Right cardiac atrium (tissue), 5 donors: ENCODE data around the gene THRB. TPM values are rescaled to one million over a fixed set of nuclear protein-coding genes. Genes with fewer than 3 reads are reported as not detected.

Experiments
- ATAC-seq, 2 donors: fragments of 200-7000 bp; cut with Tn5 transposase; one replicate each; pipeline versions ENCODE4 v1.8.0 to v1.9.1; 2020; ENCODE audit warnings: moderate library complexity in 2 of 2, mild to moderate bottlenecking in 1 of 2
- DNase-seq, 3 donors: peaks; one replicate each; pipeline ENCODE4 v3.0.0-alpha.2; 2020
- H3K27ac ChIP-seq: one replicate; pipeline ENCODE4 v1.5.1; 2013; ENCODE audit warnings: mild to moderate bottlenecking, low read length, control low read depth, moderate library complexity
- H3K27me3 ChIP-seq: one replicate; pipeline ENCODE4 v1.6.1; 2013; ENCODE audit not compliant: control insufficient read depth, insufficient read depth
- H3K4me1 ChIP-seq: one replicate; pipeline ENCODE4 v1.6.1; 2013; ENCODE audit warnings: low read length; ENCODE audit not compliant: control insufficient read depth, insufficient read depth
- H3K4me3 ChIP-seq: one replicate; pipeline ENCODE4 v1.5.1; 2013; ENCODE audit warnings: low read length, control low read depth
- H3K9me3 ChIP-seq: one replicate; pipeline ENCODE4 v1.6.1; 2013; ENCODE audit warnings: low read length; ENCODE audit not compliant: control insufficient read depth
- WGBS: extraction: QIAGEN DNeasy Blood & Tissue Kit; methylation state at CpG from one replicate; pipeline ENCODE4 v1.1.7; 2013; 5-methylcytosine and 5-hydroxymethylcytosine counted together
- intact Hi-C, 4 donors: fragments of 100-400 bp; cut with DNase I; formaldehyde crosslinking; loops; one replicate each; pipeline versions ENCODE4 v1.11.0 to v1.14.0; 2022 to 2023
- polyA plus RNA-seq: library from polyadenylated mRNA; stranded (reverse); fragments of 200-250 nt; gene quantifications from one replicate; pipeline ENCODE4 v1.2.3, GENCODE V29; 2013
- total RNA-seq, 4 donors: library from RNA; stranded (reverse); fragmentation: NEBNext Ultra II Directional; extraction: Animal tissue kit (Norgen Biotek cat#: 25700); gene quantifications; one replicate each; pipeline ENCODE4 v1.2.1, GENCODE V29; 2021
- donor health status: healthy with polysubstance abuse.
- donor health status: DM: no; HTN: yes; CAD: no.
- donor health status: DM: no; HTN: no; CAD: no.
- donor health status: DM: no; HTN: yes; CAD: no; lungs with severe emphysema.
- donor health status: DM: yes; HTN: yes; CAD: no.

Gene THRB
- total and polyA plus RNA-seq, 5 donors: 5.3 to 25.0 (median 18.5) TPM

DNA sequence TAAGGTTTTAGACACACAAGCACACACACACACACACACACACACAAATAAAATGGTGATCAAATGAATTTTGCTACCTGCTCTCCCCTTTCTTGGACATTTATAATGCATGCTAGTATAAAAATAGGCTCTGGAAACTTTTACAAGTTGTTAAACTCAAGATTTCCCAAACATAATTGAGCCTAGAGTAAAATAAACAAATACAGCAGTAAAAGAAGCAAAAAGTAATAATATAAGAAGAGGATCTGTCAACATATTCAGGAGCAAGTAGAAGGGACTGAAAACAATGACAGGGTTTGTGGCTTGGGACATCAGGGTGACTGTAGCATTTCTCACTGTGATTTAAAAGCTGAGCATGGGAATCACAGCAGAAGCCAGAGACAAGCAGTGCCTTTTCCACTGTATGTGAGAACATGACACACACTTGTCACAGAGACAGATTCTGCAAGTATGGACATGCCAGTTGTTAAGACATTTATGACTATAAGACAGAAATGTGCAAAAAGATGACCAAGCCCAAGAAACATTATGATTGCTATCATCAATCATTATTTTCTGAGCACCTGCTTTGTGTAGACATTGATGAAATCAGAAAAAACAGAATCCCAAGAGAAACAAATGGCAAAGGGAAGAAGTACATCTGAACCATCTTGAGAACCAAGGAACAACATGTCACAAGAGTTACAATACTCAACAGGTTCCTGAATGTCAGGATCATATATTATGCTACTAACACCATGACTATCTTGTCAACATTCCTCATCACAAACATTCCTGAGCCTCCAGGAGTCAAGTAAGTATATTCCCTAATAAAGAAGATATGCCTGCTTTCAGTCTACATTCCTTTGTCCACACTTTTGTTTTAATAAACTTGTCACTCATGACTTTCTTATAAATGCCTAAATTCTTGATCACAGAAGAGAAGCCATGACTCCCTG lies 7.1 kb downstream of the THRB start:
- DNase-seq (no peak), ATAC-seq (no peak)
- no peak overlapping the region for H3K4me3 ChIP-seq
- intact Hi-C loops: no loop called here
- H3K27ac ChIP-seq: no peak overlapping the region
- no peaks in the 10 kb centered on the region for H3K27me3 ChIP-seq
- H3K9me3 ChIP-seq: no peaks in the 10 kb centered on the region
- peaks cover 4% of the 10 kb centered on the region for H3K4me1 ChIP-seq

DNA sequence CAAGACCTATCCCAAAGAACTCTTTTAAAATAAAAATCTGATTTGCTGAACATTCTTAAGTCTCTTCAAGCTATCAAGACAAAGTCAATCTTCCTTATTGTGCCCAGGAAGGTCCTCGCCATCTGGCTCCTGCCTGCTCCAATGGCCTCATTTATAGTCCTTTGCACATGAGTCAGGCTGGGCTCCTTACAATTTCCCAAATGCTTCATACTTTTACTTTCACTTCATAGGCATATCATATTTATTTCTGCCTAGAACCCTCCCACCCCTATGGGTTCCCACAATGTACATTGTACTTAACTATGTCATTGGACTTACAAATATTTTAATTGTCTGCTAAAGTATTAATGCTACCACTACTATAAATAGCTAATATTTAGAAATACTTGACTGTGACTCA lies 9.1 kb downstream of the THRB start:
- intact Hi-C loops: no loop called here
- no peaks in the 10 kb centered on the region for H3K27me3 ChIP-seq
- no peak for DNase-seq
- H3K27ac ChIP-seq: no peak overlapping the region
- no peak for ATAC-seq
- peaks cover 4% of the 10 kb centered on the region for H3K4me1 ChIP-seq
- H3K9me3 ChIP-seq: no peaks in the 10 kb centered on the region
- H3K4me3 ChIP-seq: no peak overlapping the region
- WGBS: 97% methylated on average over 1 of the region's 1 CpG

DNA sequence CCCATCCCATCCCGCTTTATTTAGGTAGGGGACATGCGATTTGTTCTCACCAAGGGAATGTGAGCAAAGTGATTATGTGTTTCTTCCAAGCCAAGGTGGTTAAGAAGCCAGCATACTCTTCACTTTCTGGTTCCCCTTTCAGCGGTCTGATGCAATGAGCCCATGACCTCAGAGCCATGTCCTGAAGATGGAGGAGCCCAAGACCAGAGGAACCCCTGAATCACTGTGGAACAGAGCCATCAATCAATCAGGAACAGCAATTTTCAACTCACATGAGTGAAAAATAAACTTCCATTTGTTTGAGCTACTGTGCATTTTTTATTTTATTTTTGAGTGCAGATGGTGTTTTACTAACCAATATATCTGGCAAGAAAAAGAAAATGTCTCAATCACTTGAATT lies 10.8 kb downstream of the THRB start:
- peaks cover 4% of the 10 kb centered on the region for H3K4me1 ChIP-seq

GRCh38 chr3:24482096-24482705 lies 12.4 kb downstream of the THRB start:
- ATAC-seq (no peak), DNase-seq (no peak)
- H3K9me3 ChIP-seq: no peaks in the 10 kb centered on the region
- no peak overlapping the region for H3K4me3 ChIP-seq
- H3K27ac ChIP-seq: no peak overlapping the region
- H3K4me1 ChIP-seq: peaks cover 8% of the 10 kb centered on the region
- H3K27me3 ChIP-seq: no peaks in the 10 kb centered on the region
- 87% methylated on average over 3 of the region's 3 CpGs for WGBS
- intact Hi-C loops: no loop called here

More for the DNA sequence above, 10.8 kb downstream of the THRB start:
- intact Hi-C loops: no loop called here
- DNase-seq (peak in 1 of 3 donors; percentile 28), ATAC-seq (no peak)
- no peaks in the 10 kb centered on the region for H3K9me3 ChIP-seq
- H3K27ac ChIP-seq: no peak overlapping the region
- WGBS: 88% methylated on average over 3 of the region's 3 CpGs
- no peaks in the 10 kb centered on the region for H3K27me3 ChIP-seq
- no peak overlapping the region for H3K4me3 ChIP-seq

DNA sequence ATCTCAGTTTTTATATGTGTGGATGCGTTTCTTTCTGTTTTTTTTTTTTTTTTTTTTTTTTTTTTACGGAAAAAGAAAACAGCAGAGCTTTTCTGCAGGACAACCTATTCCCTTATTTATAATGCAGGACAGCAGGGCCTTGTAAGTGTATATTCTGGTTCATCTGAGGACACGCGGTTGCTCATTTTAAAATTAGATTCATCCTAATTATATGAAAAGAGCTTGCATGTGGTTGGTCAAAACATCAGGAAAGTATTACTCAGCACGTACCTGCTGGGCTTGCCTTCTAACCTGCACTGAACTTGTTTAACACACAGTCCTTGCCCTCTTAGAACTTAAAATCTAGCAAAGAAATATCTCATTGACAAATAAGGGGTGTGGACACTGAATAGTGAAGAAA lies 13.5 kb downstream of the THRB start:
- DNase-seq: no peak
- 89% methylated on average over 5 of the region's 5 CpGs for WGBS
- no peaks in the 10 kb centered on the region for H3K27me3 ChIP-seq
- intact Hi-C loops: no loop called here
- H3K9me3 ChIP-seq: no peaks in the 10 kb centered on the region
- no peak overlapping the region for H3K4me3 ChIP-seq
- ATAC-seq: no peak
- no peak overlapping the region for H3K27ac ChIP-seq
- H3K4me1 ChIP-seq: peaks cover 8% of the 10 kb centered on the region

DNA sequence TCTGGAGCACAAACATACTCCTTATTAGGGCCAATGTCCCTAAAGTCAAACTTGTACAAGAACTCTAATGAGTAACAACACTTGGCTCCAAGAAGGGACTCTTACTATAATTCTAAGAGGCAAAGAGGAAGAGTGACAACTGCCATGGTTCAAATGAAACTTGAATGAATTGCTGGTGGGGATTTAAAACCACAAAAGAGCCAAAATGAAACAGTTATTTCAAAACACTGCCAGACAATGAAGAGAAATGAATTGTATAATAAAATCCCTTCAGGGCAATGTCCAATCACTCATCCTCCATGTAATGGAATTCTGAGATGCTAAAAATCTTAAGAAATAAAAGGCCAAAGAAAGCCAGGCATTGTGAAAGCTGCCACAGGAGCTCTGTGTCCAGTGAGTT lies 14.2 kb downstream of the THRB start:
- intact Hi-C loops: no loop called here
- ATAC-seq: no peak
- Histone ChIP-seq H3K4me3 (no peak overlapping the region), H3K9me3 (no peaks in the 10 kb centered on the region), H3K4me1 (peaks cover 3% of the 10 kb centered on the region), H3K27ac (no peak overlapping the region), H3K27me3 (no peaks in the 10 kb centered on the region)
- no peak for DNase-seq

DNA sequence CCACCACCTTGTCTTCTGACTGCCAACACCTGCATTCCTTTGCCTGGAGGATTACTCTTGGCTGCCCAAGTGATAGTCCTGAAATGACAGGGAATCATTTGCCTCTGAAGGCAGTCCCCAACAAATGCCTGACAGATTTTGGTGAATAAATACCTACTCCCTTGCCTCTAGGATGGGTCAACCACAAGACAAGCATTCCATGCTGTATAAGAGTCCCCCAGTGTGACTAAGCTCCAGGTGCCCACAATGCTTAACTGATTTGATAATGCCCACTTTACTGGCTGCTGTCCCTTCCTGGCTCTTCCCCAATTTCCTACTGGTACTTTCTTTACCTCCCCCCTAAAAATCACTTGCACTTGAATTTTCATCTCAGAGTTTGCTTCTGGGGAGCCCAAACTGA lies 14.8 kb downstream of the THRB start:
- Histone ChIP-seq H3K9me3 (no peaks in the 10 kb centered on the region), H3K4me3 (no peak overlapping the region), H3K27ac (no peak overlapping the region), H3K27me3 (no peaks in the 10 kb centered on the region), H3K4me1 (peaks cover 3% of the 10 kb centered on the region)
- no peak for ATAC-seq
- intact Hi-C loops: no loop called here
- DNase-seq: no peak

DNA sequence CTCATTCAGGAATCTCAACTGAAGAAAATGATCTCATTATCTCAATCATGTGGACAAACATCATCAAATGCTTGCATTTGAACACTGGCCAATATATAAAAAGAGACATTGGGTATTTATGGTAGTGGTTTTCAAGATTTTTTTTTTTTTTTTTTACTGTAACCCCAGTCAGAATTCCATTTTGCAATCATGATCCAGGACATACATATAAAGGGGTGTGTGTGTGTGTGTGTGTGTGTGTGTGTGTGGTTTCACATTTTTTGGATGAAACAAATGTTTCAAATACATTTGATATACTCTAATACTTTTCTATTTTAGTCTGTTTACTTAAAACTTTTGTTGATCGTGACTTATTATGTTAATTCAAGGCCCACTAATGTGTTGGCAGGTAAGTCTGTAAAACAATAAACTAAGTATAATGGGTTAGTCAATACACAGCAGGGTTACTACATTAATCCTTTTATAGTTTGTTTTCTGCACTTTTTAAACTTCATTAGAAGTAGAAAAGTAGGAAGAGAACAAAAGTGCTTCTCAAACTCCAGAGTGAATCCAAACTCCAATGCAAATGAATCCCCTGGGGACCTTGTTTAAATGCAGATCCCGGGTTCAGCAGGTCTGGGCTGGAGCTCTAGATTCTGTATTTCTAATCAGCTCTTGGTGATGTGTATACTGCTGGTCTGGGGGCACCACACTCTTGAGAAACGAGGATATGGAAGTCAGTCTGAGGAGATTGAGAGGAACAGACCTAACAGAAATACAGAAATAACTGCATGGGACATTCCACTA lies 17.6 kb downstream of the THRB start:
- Histone ChIP-seq H3K4me1 (peaks cover 3% of the 10 kb centered on the region), H3K4me3 (no peak overlapping the region), H3K27ac (no peak overlapping the region), H3K27me3 (no peaks in the 10 kb centered on the region), H3K9me3 (no peaks in the 10 kb centered on the region)
- 53% methylated on average over 3 of the region's 3 CpGs for WGBS
- no peak for DNase-seq
- no peak for ATAC-seq
- intact Hi-C loops: no loop called here

- no peak for DNase-seq
- Histone ChIP-seq H3K27ac (no peak overlapping the region), H3K27me3 (no peaks in the 10 kb centered on the region), H3K9me3 (no peaks in the 10 kb centered on the region), H3K4me1 (peaks cover 3% of the 10 kb centered on the region), H3K4me3 (no peak overlapping the region)
- intact Hi-C loops: no loop called here
- no peak for ATAC-seq
- WGBS: 50% methylated on average over 1 of the region's 1 CpG
Observed at GRCh38 chr3:24475925-24476324, 18.7 kb downstream of the THRB start.

DNA sequence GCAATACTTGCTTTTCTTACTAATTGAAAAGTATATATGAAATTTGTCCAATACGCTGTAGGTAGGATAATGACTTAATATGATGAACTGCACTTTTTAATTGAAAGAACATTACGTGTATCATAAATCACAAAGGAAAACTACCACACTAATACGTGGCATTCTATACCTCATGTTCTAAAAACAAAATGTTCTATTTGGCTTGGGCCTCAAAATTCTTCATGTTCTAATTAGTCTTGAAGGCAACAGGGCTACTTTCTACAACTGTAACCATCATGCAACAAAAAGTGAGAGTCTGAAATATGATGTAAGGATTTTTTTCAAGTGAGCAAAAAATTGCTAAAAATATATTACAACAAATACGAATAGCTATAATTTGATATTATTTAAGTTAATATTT lies 19.8 kb downstream of the THRB start:
- Histone ChIP-seq H3K4me3 (no peak overlapping the region), H3K27me3 (no peaks in the 10 kb centered on the region), H3K9me3 (no peaks in the 10 kb centered on the region), H3K27ac (no peak overlapping the region), H3K4me1 (peaks cover 3% of the 10 kb centered on the region)
- ATAC-seq (no peak), DNase-seq (no peak)
- intact Hi-C loops: no loop called here
- 91% methylated on average over 4 of the region's 4 CpGs for WGBS

- Histone ChIP-seq H3K27me3 (no peaks in the 10 kb centered on the region), H3K9me3 (no peaks in the 10 kb centered on the region), H3K4me3 (no peak overlapping the region), H3K27ac (no peak overlapping the region), H3K4me1 (peaks cover under 1% of the 10 kb centered on the region)
- 84% methylated on average over 1 of the region's 1 CpG for WGBS
- no peak for ATAC-seq
- DNase-seq: no peak
- intact Hi-C loops: no loop called here
Observed at GRCh38 chr3:24472358-24472757, 22.3 kb downstream of the THRB start.
